Measurements from ENCODE around the gene INSC.

Gene INSC

GRCh38 chr11:15075162-15075526 is 39.6 kb upstream of the INSC start:
- H3K4me3 ChIP-seq (ENCODE audit: low read depth, low read length): no peak overlapping the region
- DNase-seq (ENCODE audit: low read depth): no peak
- in situ Hi-C loops (cut with HindIII; ENCODE audit: low sequenced_read_pairs): no loop called here
- TF ChIP-seq CTCF (IDR thresholded peaks at IDR 0.05; ENCODE audit: low read depth, low read length, missing control alignments): no peak

- in situ Hi-C loops (cut with HindIII; ENCODE audit: low sequenced_read_pairs): no loop called here
- DNase-seq (ENCODE audit: low read depth): no peak
- no peak for TF ChIP-seq CTCF (IDR thresholded peaks at IDR 0.05; ENCODE audit: low read depth, low read length, missing control alignments)
These were observed 23.5 kb upstream of the INSC start for GRCh38 chr11:15091175-15091574.

GRCh38 chr11:15091625-15092024 is 23.1 kb upstream of the INSC start:
- no peak for TF ChIP-seq CTCF (IDR thresholded peaks at IDR 0.05; ENCODE audit: low read depth, low read length, missing control alignments)
- in situ Hi-C loops (cut with HindIII; ENCODE audit: low sequenced_read_pairs): no loop called here

More at GRCh38 chr11:15091175-15091574, 23.5 kb upstream of the INSC start:
- H3K4me3 ChIP-seq (ENCODE audit: low read depth, low read length): no peak overlapping the region

GRCh38 chr11:15093432-15093831 is 21.3 kb upstream of the INSC start:
- no peak for TF ChIP-seq CTCF (IDR thresholded peaks at IDR 0.05; ENCODE audit: low read depth, low read length, missing control alignments)
- no peak overlapping the region for H3K4me3 ChIP-seq (ENCODE audit: low read depth, low read length)
- in situ Hi-C loops (cut with HindIII; ENCODE audit: low sequenced_read_pairs): no loop called here
- DNase-seq (ENCODE audit: low read depth): no peak

More at GRCh38 chr11:15091625-15092024, 23.1 kb upstream of the INSC start:
- no peak overlapping the region for H3K4me3 ChIP-seq (ENCODE audit: low read depth, low read length)
- DNase-seq (ENCODE audit: low read depth): no peak

GRCh38 chr11:15095736-15096228 is 18.9 kb upstream of the INSC start:
- TF ChIP-seq CTCF (IDR thresholded peaks at IDR 0.05; ENCODE audit: low read depth, low read length, missing control alignments): no peak
- no peak for DNase-seq (ENCODE audit: low read depth)
- no peak overlapping the region for H3K4me3 ChIP-seq (ENCODE audit: low read depth, low read length)
- in situ Hi-C loops (cut with HindIII; ENCODE audit: low sequenced_read_pairs): no loop called here

GRCh38 chr11:15097411-15097810 is 17.3 kb upstream of the INSC start:
- no peak for TF ChIP-seq CTCF (IDR thresholded peaks at IDR 0.05; ENCODE audit: low read depth, low read length, missing control alignments)
- in situ Hi-C loops (cut with HindIII; ENCODE audit: low sequenced_read_pairs): no loop called here
- no peak for DNase-seq (ENCODE audit: low read depth)
- H3K4me3 ChIP-seq (ENCODE audit: low read depth, low read length): no peak overlapping the region

- in situ Hi-C loops (cut with HindIII; ENCODE audit: low sequenced_read_pairs): no loop called here
- DNase-seq (ENCODE audit: low read depth): no peak
- TF ChIP-seq CTCF (IDR thresholded peaks at IDR 0.05; ENCODE audit: low read depth, low read length, missing control alignments): no peak
- H3K4me3 ChIP-seq (ENCODE audit: low read depth, low read length): no peak overlapping the region
These were observed 15.5 kb upstream of the INSC start for GRCh38 chr11:15099267-15099666.

Measured in astrocyte of the cerebellum (primary cell).